Natural killer cell treated with Interleukin-12 subunit alpha and Interleukin-12 subunit beta and Interleukin-15 and Interleukin-18, amount 100 ng/mL, for 72 hours (primary cell): ENCODE measurements around the gene POU2AF3. TPM values are rescaled to one million over a fixed set of nuclear protein-coding genes. Genes with fewer than 3 reads are reported as not detected.

Experiments used
- ATAC-seq, 2 donors: fragments of 150-1000 bp; cut with Tn5 transposase in 1 of 2; sonication (Bioruptor Pico), chemical (Tn5 transposase) in 1 of 2; 2 replicates each; pipeline ENCODE4 v1.10.0; 2021
- DNase-seq: peaks from one replicate; pipeline ENCODE4 v3.0.0; 2022; ENCODE audit warnings: low spot score
- H3K27ac Mint-ChIP-seq, 2 donors: 1 replicate in 1 of 2; 2 replicates in 1 of 2; pipeline ENCODE4 v1.8.0; 2022; ENCODE audit warnings: mixed read lengths in 2 of 2, mild to moderate bottlenecking in 1 of 2, moderate library complexity in 1 of 2
- H3K27me3 Mint-ChIP-seq, 2 donors: 1 replicate in 1 of 2; 2 replicates in 1 of 2; pipeline ENCODE4 v1.8.0; 2022; ENCODE audit warnings: mixed read lengths in 2 of 2
- H3K36me3 Mint-ChIP-seq: one replicate; pipeline ENCODE4 v1.8.0; 2022; ENCODE audit warnings: mixed read lengths
- H3K4me1 Mint-ChIP-seq, 2 donors: 1 replicate in 1 of 2; 2 replicates in 1 of 2; pipeline ENCODE4 v1.8.0; 2022; ENCODE audit warnings: low read depth in 2 of 2, mixed read lengths in 2 of 2, mild to moderate bottlenecking in 1 of 2
- H3K4me3 Mint-ChIP-seq: one replicate; pipeline ENCODE4 v1.8.0; 2022; ENCODE audit warnings: mixed read lengths
- H3K9me3 Mint-ChIP-seq: 2 replicates; pipeline ENCODE4 v1.8.0; 2022; ENCODE audit warnings: mixed read lengths
- total RNA-seq, 2 donors: library from RNA; stranded (reverse); gene quantifications; one replicate each; pipeline ENCODE4 v1.2.3, GENCODE V29; 2022

The POU2AF3 gene
- total RNA-seq, 2 donors from 2014 or later = not detected

DNA sequence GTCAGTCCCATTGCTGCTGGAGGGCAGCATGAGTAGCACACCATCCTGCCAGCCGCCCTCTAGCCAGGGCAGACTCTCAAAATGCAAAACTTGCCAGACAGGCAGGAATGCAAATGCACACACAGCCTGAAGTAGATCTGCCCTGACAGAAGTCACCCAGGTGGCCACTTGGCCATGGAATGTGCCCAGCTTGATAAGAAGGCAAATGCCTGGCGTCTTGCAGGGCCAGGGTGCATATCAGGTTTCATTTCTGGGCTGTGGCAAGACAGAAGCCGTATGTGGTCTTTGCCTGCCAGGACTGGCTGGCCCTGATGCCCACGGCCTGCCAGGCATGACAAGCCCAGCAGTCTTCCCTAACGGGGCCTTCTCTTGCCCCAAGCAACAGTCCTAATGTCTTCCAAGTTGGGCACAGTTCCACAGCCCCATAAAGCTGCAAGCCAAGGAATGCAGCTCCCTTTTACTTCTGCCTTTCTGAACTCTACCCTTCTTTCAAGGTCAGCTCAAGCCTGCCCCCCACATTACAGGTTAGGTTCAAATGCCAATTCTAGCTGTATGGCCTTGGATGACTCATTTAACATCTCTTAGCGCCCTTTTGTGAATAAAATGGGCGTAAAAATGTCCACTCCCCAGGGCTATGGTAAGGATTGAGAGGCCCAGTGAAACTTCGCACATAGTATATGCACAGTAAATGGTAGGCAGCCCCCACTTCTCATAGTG, 29.7 kb downstream of the POU2AF3 start:
- Mint-ChIP-seq H3K9me3 (no peaks in the 10 kb centered on the region), H3K27ac (no peak overlapping the region), H3K4me1 (no peaks in the 10 kb centered on the region), H3K36me3 (no peaks in the 10 kb centered on the region), H3K27me3 (peaks cover 5 to 21% of the 10 kb centered on the region in 2 donors), H3K4me3 (no peak overlapping the region)
- no peak for ATAC-seq
- no peak for DNase-seq

DNA sequence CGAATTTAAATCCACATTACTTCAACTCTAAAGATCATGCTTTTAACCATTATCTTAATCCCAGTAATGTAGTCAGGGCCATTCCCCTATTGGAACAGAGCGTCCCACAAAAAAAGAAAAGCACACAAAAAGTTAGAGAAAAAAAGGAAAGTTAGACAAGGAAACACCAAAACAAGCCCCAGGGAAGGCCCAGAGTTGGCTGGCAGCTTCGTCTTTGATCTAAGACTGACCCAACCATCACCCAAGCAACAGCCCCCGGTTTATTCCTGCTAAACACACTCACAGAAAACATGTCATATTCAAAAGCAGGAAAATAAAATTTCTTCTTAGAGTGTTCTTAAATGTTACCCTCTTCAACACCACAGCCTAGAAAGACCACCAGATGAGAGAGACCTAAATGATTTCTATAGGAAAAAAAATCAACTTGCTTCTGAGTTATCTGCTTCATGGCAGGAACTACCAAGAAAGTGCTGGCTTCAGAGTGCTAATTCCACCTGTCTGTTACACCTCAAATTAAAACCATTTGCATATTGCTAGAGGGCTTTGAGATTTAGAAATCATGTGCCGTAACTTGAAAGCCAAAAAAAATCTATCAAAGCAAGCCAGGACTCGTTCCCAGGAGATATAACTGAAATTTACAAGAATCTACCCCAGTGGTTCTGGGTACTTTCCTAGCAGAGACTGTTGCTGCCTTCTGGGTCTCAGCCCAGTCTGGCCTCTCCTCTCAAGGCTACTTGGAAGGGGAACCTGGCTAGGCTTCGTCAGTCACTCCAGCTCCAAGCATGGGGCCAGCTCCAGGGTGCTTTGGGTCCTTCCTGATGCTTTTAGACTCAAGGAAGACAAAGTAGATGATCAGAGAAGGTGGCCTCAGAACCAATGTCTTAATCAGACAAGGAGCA, 31.2 kb downstream of the POU2AF3 start:
- no peaks in the 10 kb centered on the region for H3K36me3 Mint-ChIP-seq
- H3K4me3 Mint-ChIP-seq = no peak overlapping the region
- H3K4me1 Mint-ChIP-seq = no peaks in the 10 kb centered on the region
- DNase-seq (no peak), ATAC-seq (no peak)
- H3K9me3 Mint-ChIP-seq = no peaks in the 10 kb centered on the region
- peaks cover 13 to 31% of the 10 kb centered on the region in 2 donors for H3K27me3 Mint-ChIP-seq
- H3K27ac Mint-ChIP-seq = no peak overlapping the region

DNA sequence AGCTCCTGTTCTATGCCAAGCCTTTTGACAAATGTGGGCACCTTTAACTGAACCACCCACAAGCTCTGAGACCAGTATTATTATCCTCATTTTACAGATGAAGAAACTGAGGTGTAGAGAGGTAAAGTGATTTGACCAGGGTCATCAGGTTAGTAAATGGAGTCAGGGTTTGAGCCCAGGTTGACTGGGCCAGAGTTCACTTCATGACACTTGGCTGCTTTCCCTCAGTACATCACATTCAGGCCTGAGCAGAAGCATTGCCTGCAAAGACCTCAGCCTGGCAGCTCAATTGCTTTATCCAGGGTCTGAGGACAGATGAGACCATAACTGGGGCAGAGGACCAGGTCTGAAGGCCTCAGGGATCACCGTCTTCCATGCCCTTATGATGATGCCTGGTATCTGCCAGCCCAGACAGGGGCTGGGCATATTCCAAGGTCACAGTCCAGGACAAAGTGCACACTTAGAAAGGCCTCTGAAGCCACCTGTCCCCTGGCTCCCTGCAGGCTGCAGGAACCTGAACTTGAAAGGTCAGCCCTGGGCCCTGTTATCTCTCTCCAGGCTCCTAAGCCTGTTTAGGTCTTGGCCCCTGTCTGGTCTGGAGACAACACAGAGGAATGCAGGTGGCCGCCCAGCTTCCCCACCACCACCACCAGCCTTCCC, 32.0 kb downstream of the POU2AF3 start:
- Mint-ChIP-seq H3K27ac (no peak overlapping the region), H3K4me1 (no peaks in the 10 kb centered on the region), H3K27me3 (peaks cover 8 to 28% of the 10 kb centered on the region in 2 donors), H3K36me3 (no peaks in the 10 kb centered on the region), H3K4me3 (no peak overlapping the region), H3K9me3 (no peaks in the 10 kb centered on the region)
- DNase-seq = no peak
- ATAC-seq = no peak

- peaks cover 11 to 16% of the 10 kb centered on the region in 2 donors for H3K27me3 Mint-ChIP-seq
- ATAC-seq = no peak
- H3K4me1 Mint-ChIP-seq = no peaks in the 10 kb centered on the region
- no peak overlapping the region for H3K4me3 Mint-ChIP-seq
- H3K9me3 Mint-ChIP-seq = no peaks in the 10 kb centered on the region
- no peak for DNase-seq
- H3K36me3 Mint-ChIP-seq = no peaks in the 10 kb centered on the region
- no peak overlapping the region for H3K27ac Mint-ChIP-seq
Measured at GRCh38 chr11:111331711-111332479, 33.5 kb downstream of the POU2AF3 start.

DNA sequence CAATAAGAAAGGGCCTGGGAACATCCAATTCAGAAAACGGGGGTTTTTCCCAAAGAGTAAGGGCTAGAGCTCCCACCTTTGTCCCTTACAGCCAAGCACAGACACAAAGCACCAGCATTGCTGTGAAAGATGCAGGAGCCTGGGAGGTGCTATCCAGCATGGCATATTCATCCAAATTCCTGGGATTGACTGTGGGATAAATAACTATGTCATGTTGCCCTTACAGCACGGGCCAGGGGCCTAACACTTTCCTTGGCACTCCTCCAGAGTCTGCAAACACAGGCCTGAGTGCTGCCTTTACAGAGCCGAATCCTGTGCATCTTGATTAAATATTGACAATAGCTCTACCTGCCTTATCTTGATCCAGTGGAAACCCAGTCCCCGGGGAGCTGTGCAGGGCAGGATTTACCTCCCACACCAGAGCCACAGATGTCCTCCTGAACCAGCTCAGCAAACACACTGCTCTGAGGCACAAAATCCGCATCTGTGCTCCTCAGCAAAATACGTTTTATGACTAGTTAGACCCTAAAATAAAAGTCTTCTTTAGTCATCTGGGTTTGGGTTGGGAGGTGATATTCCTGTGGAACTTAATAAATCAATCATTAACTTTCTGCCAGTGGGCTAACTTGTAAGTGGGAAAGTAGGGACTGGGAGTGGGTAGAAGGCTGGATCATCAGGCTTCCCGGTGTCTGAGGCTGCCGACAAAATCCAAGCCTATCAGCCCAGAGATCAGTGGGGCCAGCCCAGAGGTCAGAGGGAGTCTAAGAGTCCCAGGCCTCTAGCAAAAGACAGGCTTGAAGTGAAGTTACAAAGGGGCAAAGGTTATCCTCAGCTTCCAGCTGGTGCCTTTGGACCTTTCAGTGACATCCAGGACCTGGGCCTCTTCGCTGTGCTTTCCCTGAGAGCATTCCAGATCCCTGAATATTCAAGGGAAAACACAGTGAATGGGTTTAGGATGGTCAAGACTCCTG, 36.5 kb downstream of the POU2AF3 start:
- H3K4me1 Mint-ChIP-seq = no peaks in the 10 kb centered on the region
- no peak for DNase-seq

DNA sequence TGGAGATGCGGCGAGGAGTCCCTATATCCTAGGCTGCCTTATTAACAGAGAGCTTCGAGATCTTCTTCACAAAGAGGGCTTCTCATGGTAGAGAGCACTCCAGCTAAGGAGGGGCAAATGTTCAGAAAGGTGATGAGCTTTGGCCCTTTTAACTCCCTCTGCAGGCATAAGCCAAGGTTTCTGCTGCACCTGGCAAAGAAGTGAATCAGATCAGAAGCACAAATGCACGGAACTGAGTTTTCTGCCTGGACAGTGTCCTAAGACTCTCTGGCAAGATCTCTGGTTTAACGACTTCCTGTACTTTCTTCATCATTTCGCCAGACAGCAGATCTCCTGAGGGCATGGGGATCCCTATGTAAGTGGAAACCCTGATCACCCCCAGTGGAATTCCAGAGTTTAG, 37.2 kb downstream of the POU2AF3 start:
- Mint-ChIP-seq H3K27me3 (peaks cover 24% of the 10 kb centered on the region in 2 donors), H3K4me1 (no peaks in the 10 kb centered on the region)
- no peak for DNase-seq

More for the DNA sequence above, 36.5 kb downstream of the POU2AF3 start:
- no peak for ATAC-seq
- Mint-ChIP-seq H3K36me3 (peaks cover 6% of the 10 kb centered on the region), H3K27me3 (peaks cover 23 to 24% of the 10 kb centered on the region in 2 donors), H3K9me3 (peaks cover 4% of the 10 kb centered on the region), H3K4me3 (no peak overlapping the region), H3K27ac (no peak overlapping the region)

DNA sequence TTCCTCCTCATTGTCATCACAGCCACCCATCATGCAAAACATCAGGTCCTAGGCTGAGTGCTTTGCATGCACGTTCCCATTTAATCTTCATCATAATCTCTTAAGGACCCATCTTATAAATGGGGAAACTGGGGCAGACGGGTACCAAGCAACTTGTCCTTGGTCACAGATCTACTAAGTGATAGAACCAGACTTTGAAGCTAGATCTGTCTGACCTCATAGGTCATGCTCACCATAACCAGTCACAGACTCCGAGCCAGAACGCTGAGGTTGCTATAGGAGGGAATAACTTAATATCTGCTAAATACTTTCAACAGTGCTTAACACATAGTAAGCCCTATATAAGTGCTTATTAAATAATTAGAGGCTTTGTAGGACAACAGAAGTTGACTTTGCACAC, 37.7 kb downstream of the POU2AF3 start:
- no peaks in the 10 kb centered on the region for H3K4me1 Mint-ChIP-seq
- H3K9me3 Mint-ChIP-seq = peaks cover 4% of the 10 kb centered on the region
- DNase-seq = no peak
- H3K36me3 Mint-ChIP-seq = peaks cover 6% of the 10 kb centered on the region
- H3K27me3 Mint-ChIP-seq = peaks cover 24% of the 10 kb centered on the region in 2 donors
- H3K4me3 Mint-ChIP-seq = no peak overlapping the region
- H3K27ac Mint-ChIP-seq = no peak overlapping the region
- no peak for ATAC-seq

More for the DNA sequence above, 37.2 kb downstream of the POU2AF3 start:
- no peak overlapping the region for H3K27ac Mint-ChIP-seq
- no peak for ATAC-seq
- H3K36me3 Mint-ChIP-seq = peaks cover 6% of the 10 kb centered on the region
- peaks cover 4% of the 10 kb centered on the region for H3K9me3 Mint-ChIP-seq
- no peak overlapping the region for H3K4me3 Mint-ChIP-seq

DNA sequence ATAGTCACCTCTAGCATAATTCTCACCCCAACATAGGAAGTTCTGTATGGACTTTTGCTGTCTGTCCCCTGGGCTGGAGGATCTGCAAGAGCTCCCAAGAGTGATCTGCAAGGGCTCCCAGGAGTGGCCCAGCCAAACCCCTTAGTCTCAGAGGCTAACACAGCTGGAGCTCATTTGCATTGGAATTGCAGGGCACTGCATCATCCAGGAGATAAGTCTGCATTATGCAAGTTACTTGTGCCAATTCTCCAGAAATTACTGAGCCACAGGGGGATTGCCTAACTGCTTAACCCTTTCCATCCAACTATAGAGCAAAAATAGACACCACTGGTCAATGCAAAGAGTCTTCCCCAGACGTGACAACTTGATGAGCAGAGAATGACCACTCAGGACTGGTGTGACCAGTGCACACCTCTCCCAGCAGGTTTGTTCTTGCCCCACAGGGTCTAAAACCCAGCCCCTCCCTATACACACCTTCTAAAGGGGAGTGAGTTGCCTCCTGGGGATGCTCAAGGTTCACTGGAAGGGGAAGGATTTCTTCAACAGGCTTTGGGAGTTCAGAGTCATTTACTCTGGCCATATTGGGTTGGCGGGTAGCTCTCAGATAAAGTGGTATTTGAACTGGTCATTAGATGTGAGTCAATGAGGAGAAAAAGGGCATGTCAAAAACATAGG, 38.4 kb downstream of the POU2AF3 start:
- Mint-ChIP-seq H3K36me3 (peaks cover 6% of the 10 kb centered on the region), H3K4me3 (no peak overlapping the region), H3K27ac (no peak overlapping the region), H3K9me3 (peaks cover 4% of the 10 kb centered on the region), H3K27me3 (peaks cover 24% of the 10 kb centered on the region in 2 donors), H3K4me1 (no peaks in the 10 kb centered on the region)
- ATAC-seq (no peak), DNase-seq (no peak)

GRCh38 chr11:111339758-111340388, 41.5 kb downstream of the POU2AF3 start:
- no peak for ATAC-seq
- no peak overlapping the region for H3K27ac Mint-ChIP-seq
- peaks cover 9 to 15% of the 10 kb centered on the region in 2 donors for H3K27me3 Mint-ChIP-seq
- no peaks in the 10 kb centered on the region for H3K4me1 Mint-ChIP-seq
- no peak for DNase-seq
- H3K36me3 Mint-ChIP-seq = peaks cover 6% of the 10 kb centered on the region
- H3K9me3 Mint-ChIP-seq = peaks cover 4% of the 10 kb centered on the region
- no peak overlapping the region for H3K4me3 Mint-ChIP-seq

GRCh38 chr11:111342329-111342728, 44.0 kb downstream of the POU2AF3 start:
- Mint-ChIP-seq H3K4me3 (no peak overlapping the region), H3K27me3 (peaks cover 13 to 14% of the 10 kb centered on the region in 2 donors), H3K9me3 (peaks cover 4% of the 10 kb centered on the region), H3K4me1 (no peaks in the 10 kb centered on the region), H3K27ac (no peak overlapping the region), H3K36me3 (peaks cover 6% of the 10 kb centered on the region)
- ATAC-seq (no peak), DNase-seq (no peak)

DNA sequence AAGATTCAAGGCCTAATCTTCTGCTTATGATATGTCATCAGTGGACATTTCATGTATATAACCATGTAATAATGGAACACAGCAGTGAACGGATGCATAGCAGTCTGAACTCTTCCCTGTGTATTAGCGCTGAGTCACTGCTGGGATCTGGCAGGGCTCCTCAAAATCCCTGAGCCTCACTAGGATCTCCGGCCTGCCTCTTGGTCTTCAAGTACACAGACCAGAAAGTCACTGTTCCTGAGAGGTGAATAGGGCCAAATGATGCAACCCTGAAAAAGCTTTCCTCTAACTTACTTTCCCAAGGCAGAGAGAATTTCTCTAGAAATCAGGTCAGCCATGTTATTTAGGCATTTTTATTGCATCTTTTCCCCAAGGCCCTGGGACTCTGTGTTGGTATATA, 45.7 kb downstream of the POU2AF3 start:
- ATAC-seq (no peak), DNase-seq (no peak)
- H3K4me1 Mint-ChIP-seq = no peaks in the 10 kb centered on the region
- peaks cover 6 to 14% of the 10 kb centered on the region in 2 donors for H3K27me3 Mint-ChIP-seq
- no peak overlapping the region for H3K4me3 Mint-ChIP-seq
- no peak overlapping the region for H3K27ac Mint-ChIP-seq
- peaks cover 4% of the 10 kb centered on the region for H3K9me3 Mint-ChIP-seq
- H3K36me3 Mint-ChIP-seq = peaks cover 6% of the 10 kb centered on the region
